Choroid plexus epithelial cell (primary cell): ENCODE results near the gene PITRM1.

ENCODE experiments used
- DNase-seq: peaks from one replicate; pipeline ENCODE4 v3.0.0-alpha.2; 2010; ENCODE audit warnings: low read depth
- H3K4me3 ChIP-seq: 2 replicates; pipeline ENCODE4 v1.5.1; 2011; ENCODE audit warnings: low read depth, mild to moderate bottlenecking, control low read depth, low read length, moderate library complexity
- TF ChIP-seq, protein P1 (sequence below): conservative IDR thresholded peaks from 2 replicates; pipeline ENCODE4 v1.5.1; 2011; ENCODE audit warnings: low read depth, mild to moderate bottlenecking, control low read depth, inconsistent platforms, low read length, moderate library complexity

The PITRM1 gene

GRCh38 chr10:3126741-3127346 lies 45.7 kb downstream of the PITRM1 start:
- TF ChIP-seq, protein P1, sequence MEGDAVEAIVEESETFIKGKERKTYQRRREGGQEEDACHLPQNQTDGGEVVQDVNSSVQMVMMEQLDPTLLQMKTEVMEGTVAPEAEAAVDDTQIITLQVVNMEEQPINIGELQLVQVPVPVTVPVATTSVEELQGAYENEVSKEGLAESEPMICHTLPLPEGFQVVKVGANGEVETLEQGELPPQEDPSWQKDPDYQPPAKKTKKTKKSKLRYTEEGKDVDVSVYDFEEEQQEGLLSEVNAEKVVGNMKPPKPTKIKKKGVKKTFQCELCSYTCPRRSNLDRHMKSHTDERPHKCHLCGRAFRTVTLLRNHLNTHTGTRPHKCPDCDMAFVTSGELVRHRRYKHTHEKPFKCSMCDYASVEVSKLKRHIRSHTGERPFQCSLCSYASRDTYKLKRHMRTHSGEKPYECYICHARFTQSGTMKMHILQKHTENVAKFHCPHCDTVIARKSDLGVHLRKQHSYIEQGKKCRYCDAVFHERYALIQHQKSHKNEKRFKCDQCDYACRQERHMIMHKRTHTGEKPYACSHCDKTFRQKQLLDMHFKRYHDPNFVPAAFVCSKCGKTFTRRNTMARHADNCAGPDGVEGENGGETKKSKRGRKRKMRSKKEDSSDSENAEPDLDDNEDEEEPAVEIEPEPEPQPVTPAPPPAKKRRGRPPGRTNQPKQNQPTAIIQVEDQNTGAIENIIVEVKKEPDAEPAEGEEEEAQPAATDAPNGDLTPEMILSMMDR, result no peak
- no peak overlapping the region for H3K4me3 ChIP-seq
- DNase-seq, result peak; percentile 16

DNA sequence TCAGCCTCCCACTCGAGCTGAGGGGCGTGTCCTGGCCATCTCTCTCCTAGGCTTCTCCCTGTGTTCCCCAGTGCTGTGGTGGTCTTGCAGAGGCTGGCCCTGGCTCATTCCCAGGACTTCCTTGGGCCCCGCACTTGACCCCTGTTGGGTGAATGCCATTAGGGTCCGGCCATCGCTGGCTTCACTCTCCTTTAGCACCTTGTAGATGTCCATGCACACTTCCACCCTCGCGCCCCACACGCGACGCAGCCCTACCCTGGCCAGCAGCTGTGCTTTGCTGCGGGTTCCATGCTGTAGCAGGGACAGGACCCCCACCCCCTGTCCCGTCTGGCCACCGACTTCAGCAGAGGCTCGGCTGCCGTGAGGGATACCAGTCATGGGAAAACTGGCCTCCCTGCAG lies 46.3 kb downstream of the PITRM1 start:
- H3K4me3 ChIP-seq, result no peak overlapping the region
- TF ChIP-seq, protein P1, result no peak
- no peak for DNase-seq

DNA sequence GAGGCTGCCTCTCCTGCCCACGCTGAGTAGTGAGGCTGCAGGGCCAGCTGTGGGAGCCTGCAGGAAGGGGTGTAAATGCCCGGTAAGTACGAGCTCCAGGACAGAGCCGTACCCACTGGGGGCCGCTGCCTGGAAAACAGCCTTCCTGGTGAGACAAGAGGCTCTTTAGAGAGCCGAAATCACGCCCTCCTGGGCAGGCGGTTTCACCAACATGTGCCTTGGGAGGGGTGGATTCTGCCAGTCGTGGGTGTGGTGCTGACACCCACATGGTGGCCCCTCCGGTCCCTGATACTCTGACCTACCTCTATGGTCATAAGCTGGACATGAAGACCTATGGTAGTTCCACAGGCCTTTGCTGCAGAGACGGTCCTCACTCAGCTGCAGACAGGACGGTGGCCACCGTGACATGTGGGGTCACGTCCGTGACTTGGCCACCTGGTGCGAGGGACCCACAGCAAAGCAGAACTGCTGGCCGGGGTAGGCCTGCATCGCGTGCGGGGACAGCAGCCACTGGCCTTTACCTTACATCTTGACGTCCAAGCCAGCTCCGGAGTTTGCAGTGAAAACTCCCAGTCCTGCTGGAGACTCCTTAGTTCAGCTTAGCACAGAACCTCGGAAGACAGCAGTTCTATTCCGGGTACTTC lies 46.9 kb downstream of the PITRM1 start:
- no peak for DNase-seq
- no peak overlapping the region for H3K4me3 ChIP-seq
- TF ChIP-seq, protein P1, result no peak

GRCh38 chr10:3124412-3125175 lies 48.0 kb downstream of the PITRM1 start:
- no peak overlapping the region for H3K4me3 ChIP-seq
- DNase-seq, result no peak
- TF ChIP-seq, protein P1, result no peak

- TF ChIP-seq, protein P1, result no peak
Measured at GRCh38 chr10:3123571-3124411, 48.8 kb downstream of the PITRM1 start.

DNA sequence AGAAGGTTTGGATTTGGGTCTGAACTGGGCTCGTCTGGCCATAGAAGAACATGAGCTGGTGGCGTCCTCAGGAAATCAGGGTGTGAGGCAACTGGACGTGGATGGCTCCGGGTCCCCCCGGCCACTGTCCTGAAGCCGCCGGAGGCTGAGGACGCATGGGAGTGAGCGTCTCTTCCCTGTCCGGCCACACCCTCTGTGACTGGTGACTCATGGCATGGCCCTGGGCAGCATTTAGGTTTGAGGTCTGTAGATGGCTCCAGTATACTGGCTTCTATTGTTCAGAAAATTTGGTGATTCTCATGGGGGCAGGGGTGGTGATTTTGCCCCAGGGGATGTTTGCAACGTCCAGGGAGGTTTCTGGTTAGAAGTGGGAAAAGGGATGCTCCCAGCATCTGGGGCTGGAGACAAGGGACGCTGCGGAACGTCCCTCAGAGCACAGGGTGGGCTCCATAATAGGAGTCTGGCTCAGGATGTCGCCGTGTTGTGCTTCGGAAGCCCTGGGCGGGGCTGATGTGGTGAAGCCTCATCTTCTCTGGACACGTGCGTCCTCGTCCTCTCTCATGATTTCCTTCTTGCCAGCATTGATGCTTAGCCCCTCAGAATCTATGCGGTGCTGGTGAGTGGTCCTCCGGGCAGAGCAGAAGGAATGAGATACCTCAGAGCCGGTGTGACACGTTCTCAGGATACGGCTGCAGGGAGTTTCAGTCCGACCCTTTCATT lies 49.9 kb downstream of the PITRM1 start:
- no peak for DNase-seq
- no peak overlapping the region for H3K4me3 ChIP-seq
- TF ChIP-seq, protein P1, result no peak

More at GRCh38 chr10:3123571-3124411, 48.8 kb downstream of the PITRM1 start:
- no peak overlapping the region for H3K4me3 ChIP-seq
- no peak for DNase-seq
